A549 (cell line): ENCODE measurements around the gene FOXM1. TPM values are rescaled to one million over a fixed set of nuclear protein-coding genes. Genes with fewer than 3 reads are reported as not detected.

Experiments used
- ATAC-seq, 2 experiments: fragments of 200-7000 bp in 1 of 2; fragments of >200 bp in 1 of 2; cut with Nextera tagmentation in 1 of 2; cut with Tn5 transposase in 1 of 2; 3 replicates each; pipeline versions ENCODE4 v1.8.0 to v1.9.1; 2018 to 2020; ENCODE audit warnings: mild to moderate bottlenecking in 1 of 2, moderate library complexity in 1 of 2
- CTCF ChIA-PET: fragments of 300-600 bp; sonication (Branson Sonifier 250); formaldehyde crosslinking; extraction: SDS; loops from one replicate; lab custom pipeline; 2021; ENCODE audit warnings: antibody characterized with exemption, inconsistent platforms; lab: Yijun Ruan, JAX
- POLR2A ChIA-PET: fragments of 350-600 bp; formaldehyde crosslinking; extraction: SDS; loops from one replicate; lab custom pipeline; 2021; ENCODE audit warnings: antibody characterized with exemption, inconsistent platforms; lab: Yijun Ruan, JAX
- DNase-seq, 2 experiments: peaks; one replicate each; pipeline versions ENCODE4 v3.0.0 to v3.0.0-alpha.2; 2011 to 2016; ENCODE audit warnings: low read depth in 1 of 2, low spot score in 1 of 2
- FAIRE-seq: peaks from 2 replicates; lab custom pipeline; 2011; peaks lifted over from hg19 to GRCh38; lab: Jason Lieb, UNC
- H3K27ac ChIP-seq, 2 experiments: fragments of >200 bp; sonication (Bioruptor Twin); formaldehyde crosslinking; 3 replicates each; pipeline ENCODE4 v1.5.1; 2016 to 2017
- H3K4me1 ChIP-seq: fragments of >200 bp; sonication (Bioruptor Twin); formaldehyde crosslinking; 3 replicates; pipeline ENCODE4 v1.6.1; 2016
- H3K4me2 ChIP-seq: fragments of >200 bp; sonication (Bioruptor Twin); formaldehyde crosslinking; 3 replicates; pipeline ENCODE4 v1.6.1; 2016
- H3K4me3 ChIP-seq: fragments of >200 bp; sonication (Bioruptor Twin); formaldehyde crosslinking; 3 replicates; pipeline ENCODE4 v1.5.1; 2016
- H3K9me3 ChIP-seq: fragments of >200 bp; sonication (Bioruptor Twin); formaldehyde crosslinking; 3 replicates; pipeline ENCODE4 v1.6.1; 2016
- ATOH8 ChIP-seq: fragments of 250-450 bp; sonication (Bioruptor Pico); IDR thresholded peaks from 2 replicates; pipeline ENCODE4 v1.5.0; 2020; ENCODE audit warnings: low read depth, mild to moderate bottlenecking, moderate library complexity
- CEBPB ChIP-seq, 2 experiments: fragments of >200 bp in 1 of 2; sonication (Bioruptor Twin) in 1 of 2; formaldehyde crosslinking in 1 of 2; IDR thresholded peaks; 2 replicates each; pipeline ENCODE4 v1.6.1; 2012 to 2016
- E2F6 ChIP-seq: IDR thresholded peaks from 2 replicates; pipeline ENCODE4 v1.6.1; 2012; ENCODE audit warnings: low read depth, borderline replicate concordance
- ELK1 ChIP-seq: fragments of 150-350 bp; IDR thresholded peaks from 2 replicates; pipeline ENCODE4 v1.6.1; 2014; ENCODE audit warnings: low read depth, mild to moderate bottlenecking, low read length
- ESRRA ChIP-seq: fragments of 150-350 bp; IDR thresholded peaks from 2 replicates; pipeline ENCODE4 v1.6.1; 2014; ENCODE audit warnings: mild to moderate bottlenecking, low read length, borderline replicate concordance
- FOSB ChIP-seq: fragments of 250-450 bp; sonication (Bioruptor Pico); IDR thresholded peaks from 2 replicates; pipeline ENCODE4 v1.5.0; 2020; ENCODE audit warnings: mild to moderate bottlenecking, moderate library complexity
- FOSL2 ChIP-seq, 2 experiments: fragments of 450-650 bp in 1 of 2; fragments of >200 bp in 1 of 2; sonication (Bioruptor Twin) in 1 of 2; formaldehyde crosslinking; IDR thresholded peaks; 2 replicates each; pipeline versions ENCODE4 v1.5.0 to v1.6.1; 2016 to 2020; ENCODE audit warnings: mild to moderate bottlenecking in 1 of 2, moderate library complexity in 1 of 2
- GATA3 ChIP-seq: IDR thresholded peaks from 2 replicates; pipeline ENCODE4 v1.6.1; 2012; ENCODE audit warnings: borderline replicate concordance
- HEYL ChIP-seq: fragments of 250-450 bp; sonication (Bioruptor Pico); IDR thresholded peaks from 2 replicates; pipeline ENCODE4 v1.8.0; 2021; ENCODE audit warnings: mild to moderate bottlenecking, moderate library complexity
- HMGXB4 ChIP-seq: fragments of 250-450 bp; sonication (Bioruptor Pico); IDR thresholded peaks from 2 replicates; pipeline ENCODE4 v1.5.0; 2021; ENCODE audit warnings: mild to moderate bottlenecking, moderate library complexity, borderline replicate concordance
- HOXB13 ChIP-seq: fragments of 250-450 bp; sonication (Bioruptor Pico); IDR thresholded peaks from 2 replicates; pipeline ENCODE4 v1.5.0; 2020; ENCODE audit warnings: low read depth, mild to moderate bottlenecking, moderate library complexity
- JUN ChIP-seq, 2 experiments: fragments of >200 bp; sonication (Bioruptor Twin); formaldehyde crosslinking; IDR thresholded peaks; 2 replicates in 1 of 2; 3 replicates in 1 of 2; pipeline ENCODE4 v1.6.1; 2016 to 2017
- KDM1A ChIP-seq: fragments of 200-600 bp; sonication (generic); IDR thresholded peaks from 2 replicates; pipeline ENCODE4 v1.6.1; 2016; ENCODE audit warnings: low read depth, mild to moderate bottlenecking
- MAFK ChIP-seq: fragments of 450-650 bp; IDR thresholded peaks from 2 replicates; pipeline ENCODE4 v1.6.1; 2014; ENCODE audit not compliant: partially characterized antibody
- MYC ChIP-seq: IDR thresholded peaks from 2 replicates; pipeline ENCODE4 v1.6.1; 2012; ENCODE audit warnings: mild to moderate bottlenecking, inconsistent platforms, low read length, improper control_type of control experiment, borderline replicate concordance
- PBX3 ChIP-seq: IDR thresholded peaks from 2 replicates; pipeline ENCODE4 v1.6.1; 2012
- PHF8 ChIP-seq: fragments of 200-600 bp; sonication (generic); IDR thresholded peaks from 2 replicates; pipeline ENCODE4 v1.6.1; 2016; ENCODE audit warnings: low read depth, mild to moderate bottlenecking, antibody characterized with exemption, moderate library complexity, borderline replicate concordance
- POLR2A ChIP-seq: IDR thresholded peaks from 2 replicates; pipeline ENCODE4 v1.6.1; 2012; ENCODE audit warnings: mild to moderate bottlenecking, low read length
- POLR2AphosphoS2 ChIP-seq: conservative IDR thresholded peaks from 2 replicates; pipeline ENCODE4 v1.6.1; 2012; ENCODE audit warnings: low read length, improper control_type of control experiment, inconsistent platforms
- RARB ChIP-seq: fragments of 250-450 bp; sonication (Bioruptor Pico); IDR thresholded peaks from 2 replicates; pipeline ENCODE4 v1.8.0; 2021; ENCODE audit warnings: mild to moderate bottlenecking, moderate library complexity
- TFCP2L1 ChIP-seq: fragments of 250-450 bp; sonication (Bioruptor Pico); IDR thresholded peaks from 2 replicates; pipeline ENCODE4 v1.5.0; 2021; ENCODE audit warnings: mild to moderate bottlenecking
- ZC3H11A ChIP-seq: fragments of 450-650 bp; IDR thresholded peaks from 2 replicates; pipeline ENCODE4 v1.6.1; 2014; ENCODE audit warnings: antibody characterized with exemption, mild to moderate bottlenecking
- ZFP36 ChIP-seq: fragments of 450-650 bp; IDR thresholded peaks from 2 replicates; pipeline ENCODE4 v1.6.1; 2014; ENCODE audit warnings: borderline replicate concordance; ENCODE audit not compliant: partially characterized antibody
- ZSCAN20 ChIP-seq: fragments of 250-450 bp; sonication (Bioruptor Pico); IDR thresholded peaks from 2 replicates; pipeline ENCODE4 v1.8.0; 2022; ENCODE audit warnings: mild to moderate bottlenecking, moderate library complexity
- WGBS: methylation state at CpG from one replicate; pipeline ENCODE4 v1.1.6; 2017; ENCODE audit errors: missing lambda C conversion rate; 5-methylcytosine and 5-hydroxymethylcytosine counted together
- polyA plus RNA-seq, 4 experiments: library from polyadenylated mRNA; depleted of rRNA in 3 of 4; stranded (reverse); fragments of >200 nt; fragmentation: RNase III in 1 of 4; extraction: RNeasy Plus Mini Kit Qiagen cat#74134 plus additional on column Dnase treatment in 1 of 4; gene quantifications; 2 replicates in 3 of 4; 3 replicates in 1 of 4; pipeline ENCODE4 v1.2.3, GENCODE V29; 2011 to 2017

FOXM1 gene
- polyA plus RNA-seq, 2 of the 4 experiments (the other 2 are of a cell fraction), result 40.3 to 84.0 TPM

GRCh38 chr12:2858334-2858733, 18.6 kb downstream of the FOXM1 start:
- WGBS, result 82% methylated on average over 2 of the region's 2 CpGs
- TF ChIP-seq MAFK (no peak), KDM1A (no peak), PHF8 (no peak), HEYL (CRISPR knock-in tag) (no peak)
- no peak overlapping the region for H3K4me3 ChIP-seq
- ChIA-PET POLR2A (no interaction called here), CTCF (interaction anchor here (0.8 to 2.5 kb wide), 4 partner anchors 13 to 86 kb away, joined by 3 to 13 read pairs (median 4); no protein-coding TSS in a partner anchor)
- no peak overlapping the region for H3K27ac ChIP-seq
- no peaks in the 10 kb centered on the region for H3K4me1 ChIP-seq
- no peaks in the 10 kb centered on the region for H3K9me3 ChIP-seq
- FAIRE-seq (no peak), ATAC-seq (no peak; a peak in 1 of 6 replicates), DNase-seq (no peak)
- H3K4me2 ChIP-seq, result no peak overlapping the region

- TF ChIP-seq JUN (IDR thresholded peaks at IDR 0.05) (0 out of 5 replicates have a peak, but pooled peaks of 1 of the 2 experiments have one; percentile 27), POLR2AphosphoS2 (0 out of 2 replicates have a peak, but pooled peaks have one; percentile 37), RARB (CRISPR knock-in tag) (no peak), HMGXB4 (CRISPR knock-in tag) (no peak), ZSCAN20 (CRISPR knock-in tag) (no peak), ESRRA (no peak), MYC (no peak), E2F6 (no peak)
- Histone ChIP-seq H3K4me2 (no peak overlapping the region), H3K27ac (no peak overlapping the region), H3K9me3 (no peaks in the 10 kb centered on the region), H3K4me3 (no peak overlapping the region), H3K4me1 (no peaks in the 10 kb centered on the region)
- no peak for DNase-seq
- ChIA-PET CTCF (interaction anchor here (0.8 to 2.5 kb wide), 4 partner anchors 12 to 87 kb away, joined by 3 to 13 read pairs (median 4); no protein-coding TSS in a partner anchor), POLR2A (no interaction called here)
- ATAC-seq, result no peak
- 93% methylated on average over 7 of the region's 7 CpGs for WGBS
- no peak for FAIRE-seq
These were observed 19.4 kb downstream of the FOXM1 start for GRCh38 chr12:2857576-2857975.

GRCh38 chr12:2857021-2857431, 19.9 kb downstream of the FOXM1 start, which contains the start of gene TEX52:
Gene TEX52 (minus strand): TSS chr12:2857039. CDS start chr12:2857026, 13 bp downstream.
- POLR2A ChIA-PET, result no interaction called here
- TF ChIP-seq POLR2A (no peak), HEYL (CRISPR knock-in tag) (no peak), PBX3 (no peak), ZC3H11A (no peak), CEBPB (IDR thresholded peaks at IDR 0.05) (no peak), GATA3 (no peak), FOSL2 (IDR thresholded peaks at IDR 0.05) (no peak), FOSL2 (CRISPR knock-in tag; IDR thresholded peaks at IDR 0.05) (no peak), FOSB (no peak), HOXB13 (CRISPR knock-in tag) (no peak), ATOH8 (CRISPR knock-in tag) (no peak), RARB (CRISPR knock-in tag) (no peak), TFCP2L1 (CRISPR knock-in tag) (no peak), ZFP36 (no peak), ELK1 (no peak)
- TF ChIP-seq, all 56 proteins: peak for 0
- Histone ChIP-seq H3K9me3 (no peaks in the 10 kb centered on the region), H3K27ac (no peak within 1 kb of the TSS), H3K4me3 (no peak within 1 kb of the TSS), H3K4me2 (no peak within 1 kb of the TSS), H3K4me1 (no peaks in the 10 kb centered on the region)
- DNase-seq (no peak), FAIRE-seq (no peak), ATAC-seq (peak in 1 of 2 experiments; percentile 3; a peak in 2 of 6 replicates)
- 91% methylated on average over 3 of the region's 3 CpGs for WGBS
- CTCF ChIA-PET, result interaction anchor here (1.9 to 2.5 kb wide), 2 partner anchors 12 to 15 kb away, joined by 4 to 13 read pairs; no protein-coding TSS in a partner anchor
